Endodermal cell (in vitro differentiated cells): ENCODE results near the gene IL3RA. TPM values are rescaled to one million over a fixed set of nuclear protein-coding genes. Genes with fewer than 3 reads are reported as not detected.
"Not testable (repeated sequence)": the region's sequence is repeated elsewhere in the genome, so short reads cannot be mapped to it uniquely, and the experiment has no call there.

Experiments
- DNase-seq: peaks from one replicate; pipeline ENCODE4 v3.0.0-alpha.2; 2017
- H3K27ac ChIP-seq: 2 replicates; pipeline ENCODE4 v1.5.1; 2013; ENCODE audit warnings: mild to moderate bottlenecking, low read depth, low read length, moderate library complexity
- H3K27me3 ChIP-seq: 2 replicates; pipeline ENCODE4 v1.6.1; 2013; ENCODE audit warnings: mild to moderate bottlenecking, low read length, moderate library complexity; ENCODE audit not compliant: insufficient read depth, control insufficient read depth, poor library complexity, severe bottlenecking
- H3K36me3 ChIP-seq: 2 replicates; pipeline ENCODE4 v1.7.0; 2013; ENCODE audit warnings: mild to moderate bottlenecking, low read length, moderate library complexity; ENCODE audit not compliant: control insufficient read depth, insufficient read depth
- H3K4me1 ChIP-seq: one replicate; pipeline ENCODE4 v1.7.0; 2013; ENCODE audit warnings: low read length; ENCODE audit not compliant: control insufficient read depth, insufficient read depth
- H3K4me3 ChIP-seq: 2 replicates; pipeline ENCODE4 v1.5.1; 2013; ENCODE audit warnings: mild to moderate bottlenecking, low read length, moderate library complexity
- H3K9ac ChIP-seq: 2 replicates; pipeline ENCODE4 v1.6.1; 2013; ENCODE audit warnings: mild to moderate bottlenecking, low read length, moderate library complexity; ENCODE audit not compliant: poor library complexity, severe bottlenecking; ENCODE audit errors: extremely low read depth
- H3K9me3 ChIP-seq: 2 replicates; pipeline ENCODE4 v1.6.1; 2013; ENCODE audit warnings: mild to moderate bottlenecking, low read length, moderate library complexity; ENCODE audit not compliant: control insufficient read depth
- H3K27ac Mint-ChIP-seq: 2 replicates; pipeline ENCODE4 v1.8.0; 2020; ENCODE audit warnings: mixed read lengths
- H3K27me3 Mint-ChIP-seq: 2 replicates; pipeline ENCODE4 v1.8.0; 2021; ENCODE audit warnings: mild to moderate bottlenecking, mixed read lengths; ENCODE audit not compliant: insufficient read depth
- H3K36me3 Mint-ChIP-seq: 2 replicates; pipeline ENCODE4 v1.8.0; 2020; ENCODE audit warnings: low read depth, mixed read lengths
- H3K4me1 Mint-ChIP-seq: 2 replicates; pipeline ENCODE4 v1.8.0; 2020; ENCODE audit warnings: mixed read lengths
- H3K4me3 Mint-ChIP-seq: 2 replicates; pipeline ENCODE4 v1.8.0; 2020; ENCODE audit warnings: mild to moderate bottlenecking, moderate library complexity, mixed read lengths
- H3K9me3 Mint-ChIP-seq: 2 replicates; pipeline ENCODE4 v1.8.0; 2020; ENCODE audit warnings: mild to moderate bottlenecking, mixed read lengths
- WGBS, 2 experiments: methylation state at CpG; one replicate each; pipeline versions ENCODE4 v1.1.5 to v1.1.7; 2013; ENCODE audit warnings: missing lambda C conversion rate in 2 of 2, mixed read lengths in 1 of 2; ENCODE audit not compliant: insufficient coverage in 1 of 2, insufficient read length in 1 of 2; 5-methylcytosine and 5-hydroxymethylcytosine counted together
- total RNA-seq, 2 donors: library from RNA; stranded (reverse); fragmentation: NEBNext Ultra II Directional in 1 of 2; extraction: Animal tissue kit (Norgen Biotek cat#: 25700) in 1 of 2; gene quantifications; 2 replicates in 1 of 2; 3 replicates in 1 of 2; pipeline ENCODE4 v1.2.1, GENCODE V29; 2021
- TF ChIP-seq, protein P1 (sequence below): fragments of 200-600 bp; sonication (generic); conservative IDR thresholded peaks from 2 replicates; pipeline ENCODE4 v1.5.0; 2021; ENCODE audit warnings: antibody characterized with exemption, mild to moderate bottlenecking

Gene IL3RA
- total RNA-seq, 2 donors from 2014 or later, result not detected

DNA sequence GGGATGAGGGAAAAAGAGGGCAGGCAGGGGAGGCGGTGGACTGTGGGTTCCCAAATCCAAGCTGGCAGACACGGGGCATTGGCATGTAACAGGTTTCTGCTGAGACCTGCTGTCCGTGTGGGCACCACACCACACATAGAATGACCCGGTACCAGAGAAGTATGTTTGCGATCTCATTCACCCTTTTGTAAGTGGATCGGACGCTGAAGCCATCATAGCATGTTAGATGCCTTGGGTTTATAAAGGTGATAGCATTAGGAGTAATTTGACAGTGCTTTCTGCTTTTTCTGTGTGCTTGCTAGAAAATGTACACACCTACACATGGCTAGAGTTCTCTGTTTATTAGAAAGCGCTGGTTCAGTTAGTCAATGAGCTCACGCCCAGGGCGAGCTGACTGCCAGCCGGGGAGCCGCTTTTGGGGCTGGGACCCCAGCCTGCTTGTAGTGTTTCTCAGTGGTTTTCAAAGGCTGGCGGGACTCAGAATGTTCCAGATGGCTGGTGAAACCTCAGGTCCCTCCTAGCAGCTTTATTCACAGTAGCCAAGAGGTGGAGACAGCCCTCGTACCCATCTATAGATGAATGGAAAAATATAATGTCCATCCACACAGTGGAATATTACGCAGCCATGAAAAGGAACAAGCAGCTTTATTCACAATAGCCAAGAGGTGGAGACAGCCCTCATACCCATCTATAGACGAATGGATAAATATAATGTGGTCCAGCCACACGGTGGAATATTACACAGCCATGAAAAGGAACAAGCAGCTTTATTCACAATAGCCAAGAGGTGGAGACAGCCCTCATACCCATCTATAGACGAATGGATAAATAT, 579 bp downstream of the IL3RA start:
- no peak for DNase-seq
- Histone ChIP-seq H3K27me3 (no peaks in the 10 kb centered on the region), H3K27ac (no peak overlapping the region), H3K36me3 (no peaks in the 10 kb centered on the region), H3K9ac (no peak overlapping the region), H3K4me1 (no peaks in the 10 kb centered on the region), H3K9me3 (peaks cover 10% of the 10 kb centered on the region), H3K4me3 (no peak overlapping the region)
- H3K27ac Mint-ChIP-seq, result no peak overlapping the region
- H3K4me3 Mint-ChIP-seq, result no peak overlapping the region
- 90 to 94% methylated on average over 12 to 15 of the region's 18 CpGs for WGBS, 2 experiments
- no peaks in the 10 kb centered on the region for H3K27me3 Mint-ChIP-seq
- TF ChIP-seq, protein P1, sequence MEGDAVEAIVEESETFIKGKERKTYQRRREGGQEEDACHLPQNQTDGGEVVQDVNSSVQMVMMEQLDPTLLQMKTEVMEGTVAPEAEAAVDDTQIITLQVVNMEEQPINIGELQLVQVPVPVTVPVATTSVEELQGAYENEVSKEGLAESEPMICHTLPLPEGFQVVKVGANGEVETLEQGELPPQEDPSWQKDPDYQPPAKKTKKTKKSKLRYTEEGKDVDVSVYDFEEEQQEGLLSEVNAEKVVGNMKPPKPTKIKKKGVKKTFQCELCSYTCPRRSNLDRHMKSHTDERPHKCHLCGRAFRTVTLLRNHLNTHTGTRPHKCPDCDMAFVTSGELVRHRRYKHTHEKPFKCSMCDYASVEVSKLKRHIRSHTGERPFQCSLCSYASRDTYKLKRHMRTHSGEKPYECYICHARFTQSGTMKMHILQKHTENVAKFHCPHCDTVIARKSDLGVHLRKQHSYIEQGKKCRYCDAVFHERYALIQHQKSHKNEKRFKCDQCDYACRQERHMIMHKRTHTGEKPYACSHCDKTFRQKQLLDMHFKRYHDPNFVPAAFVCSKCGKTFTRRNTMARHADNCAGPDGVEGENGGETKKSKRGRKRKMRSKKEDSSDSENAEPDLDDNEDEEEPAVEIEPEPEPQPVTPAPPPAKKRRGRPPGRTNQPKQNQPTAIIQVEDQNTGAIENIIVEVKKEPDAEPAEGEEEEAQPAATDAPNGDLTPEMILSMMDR, result no peak
- H3K9me3 Mint-ChIP-seq, result peaks cover 33% of the 10 kb centered on the region
- H3K36me3 Mint-ChIP-seq, result no peaks in the 10 kb centered on the region
- H3K4me1 Mint-ChIP-seq, result no peaks in the 10 kb centered on the region

GRCh38 chrX:1341545-1342184, 5.1 kb downstream of the IL3RA start:
- TF ChIP-seq, protein P1, result no peak
- Mint-ChIP-seq H3K9me3 (peaks cover 33% of the 10 kb centered on the region), H3K36me3 (no peaks in the 10 kb centered on the region), H3K27ac (no peak overlapping the region), H3K27me3 (no peaks in the 10 kb centered on the region), H3K4me1 (no peaks in the 10 kb centered on the region), H3K4me3 (no peak overlapping the region)
- H3K4me1 ChIP-seq, result no peaks in the 10 kb centered on the region
- no peak for DNase-seq
- H3K9me3 ChIP-seq, result peaks cover 10% of the 10 kb centered on the region
- no peak overlapping the region for H3K9ac ChIP-seq
- H3K36me3 ChIP-seq, result no peaks in the 10 kb centered on the region
- H3K27me3 ChIP-seq, result no peaks in the 10 kb centered on the region
- H3K4me3 ChIP-seq, result no peak overlapping the region
- no peak overlapping the region for H3K27ac ChIP-seq
- 82 to 87% methylated on average over 15 to 22 of the region's 22 CpGs for WGBS, 2 experiments

- not testable (repeated sequence) for H3K4me3 ChIP-seq, H3K27ac ChIP-seq, H3K36me3 Mint-ChIP-seq, H3K36me3 ChIP-seq, H3K27me3 Mint-ChIP-seq, H3K9ac ChIP-seq, DNase-seq, H3K27me3 ChIP-seq, H3K27ac Mint-ChIP-seq, H3K4me1 Mint-ChIP-seq, H3K4me1 ChIP-seq, H3K4me3 Mint-ChIP-seq, H3K9me3 ChIP-seq, H3K9me3 Mint-ChIP-seq
- 92 to 96% methylated on average over 11 to 15 of the region's 15 CpGs for WGBS, 2 experiments
These were observed 13.0 kb downstream of the IL3RA start for GRCh38 chrX:1349606-1350005.
